H1 (cell line): ENCODE results near the gene UBA5. TPM values are rescaled to one million over a fixed set of nuclear protein-coding genes. Genes with fewer than 3 reads are reported as not detected.

Experiments
- CTCF ChIA-PET: fragments of 300-600 bp; sonication (Branson Sonifier 250); formaldehyde crosslinking; loops from one replicate; lab custom pipeline; 2021; ENCODE audit not compliant: partially characterized antibody; lab: Charles Lee
- POLR2A ChIA-PET: fragments of 300-600 bp; sonication (Branson Sonifier 250); formaldehyde crosslinking; loops from one replicate; lab custom pipeline; 2021; ENCODE audit warnings: inconsistent platforms; ENCODE audit not compliant: partially characterized antibody; lab: Charles Lee
- DNase-seq, 2 experiments: peaks; one replicate each; pipeline versions ENCODE4 v3.0.0 to v3.0.0-alpha.2; 2010 to 2022; ENCODE audit warnings: low spot score in 2 of 2, low read depth in 1 of 2, mixed read lengths in 1 of 2
- FAIRE-seq: peaks from 2 replicates; lab custom pipeline; 2011; peaks lifted over from hg19 to GRCh38; lab: Jason Lieb, UNC
- H2AFZ ChIP-seq: 2 replicates; pipeline ENCODE4 v1.8.1; 2012; ENCODE audit warnings: low read length, inconsistent platforms
- H2AK5ac ChIP-seq: 2 replicates; pipeline ENCODE4 v1.6.1; 2013; ENCODE audit warnings: low read depth, low read length
- H2BK120ac ChIP-seq: replicated peaks from 2 replicates; pipeline ENCODE3; 2013; ENCODE audit warnings: low read depth, low read length, inconsistent platforms
- H2BK12ac ChIP-seq: 2 replicates; pipeline ENCODE4 v1.6.1; 2013; ENCODE audit warnings: low read depth, low read length
- H2BK15ac ChIP-seq: 2 replicates; pipeline ENCODE4 v1.6.1; 2013; ENCODE audit warnings: low read length
- H2BK20ac ChIP-seq: 2 replicates; pipeline ENCODE4 v1.6.1; 2013; ENCODE audit warnings: low read length
- H2BK5ac ChIP-seq: 2 replicates; pipeline ENCODE4 v1.6.1; 2013; ENCODE audit warnings: low read depth, low read length
- H3K14ac ChIP-seq: 2 replicates; pipeline ENCODE4 v1.6.1; 2013; ENCODE audit warnings: inconsistent platforms; ENCODE audit not compliant: insufficient read length
- H3K18ac ChIP-seq: 2 replicates; pipeline ENCODE4 v1.6.1; 2013; ENCODE audit warnings: low read length; ENCODE audit errors: extremely low read depth
- H3K23ac ChIP-seq: 2 replicates; pipeline ENCODE4 v1.6.1; 2013; ENCODE audit warnings: inconsistent platforms; ENCODE audit not compliant: insufficient read length
- H3K23me2 ChIP-seq: 2 replicates; pipeline ENCODE4 v1.6.1; 2013; ENCODE audit warnings: low read depth, low read length
- H3K27ac ChIP-seq: 2 replicates; pipeline ENCODE4 v1.6.1; 2011; ENCODE audit warnings: low read depth, low read length, inconsistent platforms
- H3K27me3 ChIP-seq, 4 experiments: replicated peaks in 1 of 4; 1 replicate in 1 of 4; 2 replicates in 3 of 4; pipeline versions ENCODE4 v1.6.1 to v1.8.1; 2011 to 2013; ENCODE audit warnings: low read length in 3 of 4, mild to moderate bottlenecking in 3 of 4, inconsistent platforms in 2 of 4, mixed read lengths in 2 of 4, moderate library complexity in 1 of 4; ENCODE audit not compliant: control insufficient read depth in 3 of 4, insufficient read depth in 3 of 4; ENCODE audit errors: extremely low read depth in 1 of 4
- H3K36me3 ChIP-seq, 4 experiments: 2 replicates each; pipeline versions ENCODE4 v1.6.1 to v1.8.1; 2011 to 2013; ENCODE audit warnings: mild to moderate bottlenecking in 4 of 4, low read length in 3 of 4, moderate library complexity in 2 of 4, control low read depth in 1 of 4, inconsistent platforms in 1 of 4; ENCODE audit not compliant: insufficient read depth in 4 of 4, control insufficient read depth in 2 of 4
- H3K4ac ChIP-seq: replicated peaks from 2 replicates; pipeline ENCODE3; 2013; ENCODE audit warnings: low read length, low read depth, mixed read lengths, inconsistent platforms; ENCODE audit not compliant: insufficient read length
- H3K4me1 ChIP-seq, 4 experiments: replicated peaks in 1 of 4; 1 replicate in 1 of 4; 2 replicates in 3 of 4; pipeline versions ENCODE4 v1.6.1 to v1.8.1; 2011 to 2013; ENCODE audit warnings: low read length in 3 of 4, inconsistent platforms in 2 of 4, mixed read lengths in 1 of 4; ENCODE audit not compliant: insufficient read depth in 4 of 4, control insufficient read depth in 3 of 4
- H3K4me2 ChIP-seq, 2 experiments: 2 replicates each; pipeline versions ENCODE4 v1.6.1 to v1.8.1; 2011 to 2013; ENCODE audit warnings: low read depth in 2 of 2, low read length in 2 of 2, control low read depth in 1 of 2, inconsistent platforms in 1 of 2, mild to moderate bottlenecking in 1 of 2; ENCODE audit not compliant: insufficient read depth in 1 of 2
- H3K4me3 ChIP-seq, 4 experiments: fragments of 200-600, 300-600 bp in 1 of 4; sonication (generic), shearing (Covaris generic), sonication (Bioruptor Twin) in 1 of 4; 2 replicates each; pipeline versions ENCODE4 v1.5.1 to v1.8.1; 2011 to 2016; ENCODE audit warnings: low read length in 4 of 4, low read depth in 3 of 4, control low read depth in 2 of 4, inconsistent platforms in 2 of 4, mild to moderate bottlenecking in 2 of 4, mixed read lengths in 1 of 4, moderate library complexity in 1 of 4; ENCODE audit not compliant: insufficient read depth in 2 of 4; ENCODE audit errors: extremely low read depth in 1 of 4
- H3K56ac ChIP-seq: replicated peaks from 2 replicates; pipeline ENCODE3; 2013; ENCODE audit warnings: low read depth, mild to moderate bottlenecking, mixed read lengths, low read length, inconsistent platforms; ENCODE audit not compliant: insufficient read length
- H3K79me1 ChIP-seq: 2 replicates; pipeline ENCODE4 v1.6.1; 2013; ENCODE audit warnings: low read depth, low read length, control low read depth
- H3K79me2 ChIP-seq, 2 experiments: 2 replicates each; pipeline versions ENCODE4 v1.6.1 to v1.8.1; 2012 to 2013; ENCODE audit warnings: low read length in 2 of 2, mild to moderate bottlenecking in 2 of 2, inconsistent platforms in 1 of 2; ENCODE audit not compliant: insufficient read depth in 2 of 2, control insufficient read depth in 1 of 2
- H3K9ac ChIP-seq, 4 experiments: replicated peaks in 1 of 4; 1 replicate in 1 of 4; 2 replicates in 3 of 4; pipeline versions ENCODE4 v1.6.1 to v1.8.1; 2011 to 2013; ENCODE audit warnings: low read depth in 3 of 4, low read length in 3 of 4, control low read depth in 2 of 4, mild to moderate bottlenecking in 2 of 4, moderate library complexity in 2 of 4, inconsistent platforms in 1 of 4; ENCODE audit errors: extremely low read depth in 1 of 4
- H3K9me3 ChIP-seq, 2 experiments: 2 replicates each; pipeline versions ENCODE4 v1.6.1 to v1.8.1; 2012 to 2013; ENCODE audit warnings: mild to moderate bottlenecking in 2 of 2, moderate library complexity in 2 of 2, control low read depth in 1 of 2, inconsistent platforms in 1 of 2, low read depth in 1 of 2, low read length in 1 of 2, mixed read lengths in 1 of 2; ENCODE audit not compliant: insufficient read depth in 2 of 2
- H4K20me1 ChIP-seq, 2 experiments: replicated peaks in 1 of 2; 2 replicates each; pipeline versions ENCODE3 to v1.8.1; 2011 to 2013; ENCODE audit warnings: inconsistent platforms in 2 of 2, low read length in 2 of 2, mild to moderate bottlenecking in 1 of 2; ENCODE audit not compliant: insufficient read depth in 2 of 2, control insufficient read depth in 1 of 2
- H4K5ac ChIP-seq: 2 replicates; pipeline ENCODE4 v1.6.1; 2013; ENCODE audit warnings: low read length, low read depth, mixed read lengths, inconsistent platforms; ENCODE audit not compliant: insufficient read length
- H4K8ac ChIP-seq: 2 replicates; pipeline ENCODE4 v1.8.0; 2013; ENCODE audit warnings: mild to moderate bottlenecking, moderate library complexity, low read length, inconsistent platforms; ENCODE audit not compliant: insufficient read depth; ENCODE audit errors: extremely low read depth
- H4K91ac ChIP-seq: replicated peaks from 2 replicates; pipeline ENCODE3; 2013; ENCODE audit warnings: low read length, mixed read lengths, inconsistent platforms; ENCODE audit not compliant: insufficient read length
- CBX8 ChIP-seq: fragments of 300-800, 300-1000 bp; sonication (generic); IDR thresholded peaks from 2 replicates; pipeline ENCODE4 v1.7.1; 2016; ENCODE audit warnings: low read depth, low read length, borderline replicate concordance
- CHD2 ChIP-seq: IDR thresholded peaks from 2 replicates; pipeline ENCODE4 v1.6.1; 2012; ENCODE audit warnings: low read length, improper control_type of control experiment
- E2F6 ChIP-seq: IDR thresholded peaks from 2 replicates; pipeline ENCODE4 v1.6.1; 2012; ENCODE audit warnings: inconsistent platforms
- EGR1 ChIP-seq: IDR thresholded peaks from 2 replicates; pipeline ENCODE4 v1.6.1; 2011; ENCODE audit warnings: low read depth, low read length, borderline replicate concordance
- FOSL1 ChIP-seq: IDR thresholded peaks from 2 replicates; pipeline ENCODE4 v1.6.1; 2011; ENCODE audit warnings: mild to moderate bottlenecking, low read depth, low read length, moderate library complexity; ENCODE audit not compliant: insufficient read depth
- MAFK ChIP-seq: IDR thresholded peaks from 2 replicates; pipeline ENCODE4 v1.6.1; 2012; ENCODE audit warnings: low read depth, mild to moderate bottlenecking, improper control_type of control experiment, low read length
- NANOG ChIP-seq: IDR thresholded peaks from 2 replicates; pipeline ENCODE4 v1.6.1; 2011; ENCODE audit warnings: low read length, low read depth, mild to moderate bottlenecking, inconsistent platforms; ENCODE audit not compliant: insufficient read depth, poor library complexity, severe bottlenecking
- RAD21 ChIP-seq, 2 experiments: IDR thresholded peaks in 1 of 2; conservative IDR thresholded peaks in 1 of 2; 2 replicates each; pipeline ENCODE4 v1.6.1; 2011; ENCODE audit warnings: low read depth in 2 of 2, low read length in 2 of 2, improper control_type of control experiment in 1 of 2, inconsistent platforms in 1 of 2, mild to moderate bottlenecking in 1 of 2, moderate library complexity in 1 of 2
- RNF2 ChIP-seq: fragments of 200-900, 300-1000 bp; sonication (generic); IDR thresholded peaks from 2 replicates; pipeline ENCODE4 v1.7.1; 2016; ENCODE audit warnings: borderline replicate concordance, low read depth, mild to moderate bottlenecking, antibody characterized with exemption, low read length; ENCODE audit not compliant: poor library complexity, severe bottlenecking; ENCODE audit errors: missing control alignments
- RXRA ChIP-seq: IDR thresholded peaks from 2 replicates; pipeline ENCODE4 v1.6.1; 2011; ENCODE audit warnings: low read depth, mild to moderate bottlenecking, low read length, moderate library complexity; ENCODE audit not compliant: insufficient read depth
- SAP30 ChIP-seq: fragments of 300-600 bp; sonication (generic); IDR thresholded peaks from 2 replicates; pipeline ENCODE4 v1.7.1; 2012; ENCODE audit warnings: low read length, moderate library complexity, mild to moderate bottlenecking, inconsistent platforms; ENCODE audit not compliant: insufficient read depth, insufficient replicate concordance
- SIX5 ChIP-seq: IDR thresholded peaks from 2 replicates; pipeline ENCODE4 v1.6.1; 2011; ENCODE audit warnings: mild to moderate bottlenecking, low read depth, low read length
- TAF1 ChIP-seq: IDR thresholded peaks from 2 replicates; pipeline ENCODE4 v1.6.1; 2011; ENCODE audit warnings: mild to moderate bottlenecking, low read depth, low read length
- WGBS, 2 experiments: shearing (Covaris generic) in 1 of 2; methylation state at CpG; one replicate each; pipeline versions ENCODE4 v1.1.6 to v1.1.7; 2013 to 2015; ENCODE audit warnings: low lambda C conversion rate in 2 of 2, mixed read lengths in 2 of 2, inconsistent platforms in 1 of 2, low coverage in 1 of 2, missing lambda C conversion rate in 1 of 2; ENCODE audit not compliant: insufficient replicate concordance in 2 of 2, insufficient coverage in 1 of 2, insufficient read length in 1 of 2; ENCODE audit errors: extremely low coverage in 1 of 2, missing lambda C conversion rate in 1 of 2; 5-methylcytosine and 5-hydroxymethylcytosine counted together
- polyA plus RNA-seq, 7 experiments: library from polyadenylated mRNA; depleted of rRNA in 3 of 7; stranded (reverse) in 5 of 7; unstranded in 2 of 7; fragments of >200 nt in 5 of 7; fragments of 200-250 nt in 2 of 7; gene quantifications; 1 replicate in 5 of 7; 2 replicates in 1 of 7; 4 replicates in 1 of 7; pipeline versions ENCODE4 v1.2.1 to v1.2.3, GENCODE V29; 2011 to 2013; ENCODE audit warnings: missing spikeins in 2 of 7, mixed read lengths in 2 of 7
- total RNA-seq: library from RNA; stranded (reverse); fragmentation: NEBNext Ultra II Directional; extraction: Animal tissue kit (Norgen Biotek cat#: 25700); gene quantifications from 2 replicates; pipeline ENCODE4 v1.2.1, GENCODE V29; 2021

UBA5 gene
- total and polyA plus RNA-seq, 2 of the 8 experiments (the other 6 are each of a cell fraction or from before 2014, with no cell fraction given) = 11.0 to 28.0 TPM

GRCh38 chr3:132622148-132622547, 38.0 kb upstream of the UBA5 start:
- ChIA-PET CTCF (no interaction called here), POLR2A (no interaction called here)
- Histone ChIP-seq H3K56ac (no peak overlapping the region), H4K5ac (no peak overlapping the region), H3K36me3 (peaks cover 0 to 3% (median 0%) of the 10 kb centered on the region in 4 experiments; a peak in 1 of 8 replicates), H3K4me1 (no peaks in the 10 kb centered on the region; a peak in 1 of 7 replicates), H2BK15ac (no peak overlapping the region), H3K4me2 (no peak overlapping the region), H3K4ac (no peak overlapping the region), H4K20me1 (no peaks in the 10 kb centered on the region), H3K9ac (no peak overlapping the region), H3K27me3 (no peaks in the 10 kb centered on the region; a peak in 1 of 7 replicates), H3K23me2 (no peaks in the 10 kb centered on the region), H4K8ac (no peak overlapping the region), H3K14ac (no peak overlapping the region), H2AFZ (no peak overlapping the region), H4K91ac (no peak overlapping the region), H2BK5ac (no peak overlapping the region), H2AK5ac (no peak overlapping the region), H2BK20ac (no peak overlapping the region), H3K18ac (no peak overlapping the region), H3K79me1 (no peaks in the 10 kb centered on the region), H3K79me2 (no peaks in the 10 kb centered on the region), H2BK12ac (no peak overlapping the region), H3K27ac (no peak overlapping the region), H3K4me3 (no peak overlapping the region), H3K9me3 (no peaks in the 10 kb centered on the region), H2BK120ac (no peak overlapping the region), H3K23ac (no peak overlapping the region)
- WGBS, 2 experiments = 100% methylated on average over 1 of the region's 1 CpG; no CpG with 5 or more reads in 1 of the 2 experiments
- FAIRE-seq (no peak), DNase-seq (no peak)
- no peak for TF ChIP-seq FOSL1
- TF ChIP-seq EGR1 = no peak
- no peak for TF ChIP-seq SIX5
- no peak for TF ChIP-seq E2F6
- no peak for TF ChIP-seq CBX8
- TF ChIP-seq TAF1 = no peak
- TF ChIP-seq RAD21 (IDR thresholded peaks at IDR 0.05 in 1 of 2, conservative IDR thresholded peaks at IDR 0.05 in 1 of 2; ENCODE audit: low read depth in 2 of 2, low read length in 2 of 2) = no peak
- TF ChIP-seq MAFK = no peak
- no peak for TF ChIP-seq SAP30
- TF ChIP-seq RXRA = no peak
- no peak for TF ChIP-seq NANOG
- TF ChIP-seq RNF2 = no peak
- TF ChIP-seq CHD2 = no peak
